Measurements from ENCODE around the gene RPS6KA2.

RPS6KA2 gene

GRCh38 chr6:166487148-166487547, 139.9 kb downstream of the RPS6KA2 start:
- no peak for DNase-seq (ENCODE audit: low read depth)

GRCh38 chr6:166486536-166486880, 140.5 kb downstream of the RPS6KA2 start:
- DNase-seq (ENCODE audit: low read depth) = no peak

GRCh38 chr6:166485651-166486535, 141.2 kb downstream of the RPS6KA2 start:
- no peak for DNase-seq (ENCODE audit: low read depth)

- DNase-seq (ENCODE audit: low read depth) = no peak
Observed at GRCh38 chr6:166484863-166485262, 142.2 kb downstream of the RPS6KA2 start.

- DNase-seq (ENCODE audit: low read depth) = no peak
Observed at GRCh38 chr6:166483573-166484250, 143.3 kb downstream of the RPS6KA2 start.

GRCh38 chr6:166483026-166483425, 144.0 kb downstream of the RPS6KA2 start:
- no peak for DNase-seq (ENCODE audit: low read depth)

- DNase-seq (ENCODE audit: low read depth) = no peak
Observed at GRCh38 chr6:166478782-166479592, 148.1 kb downstream of the RPS6KA2 start.

- DNase-seq (ENCODE audit: low read depth) = no peak
Observed at GRCh38 chr6:166477647-166478365, 149.2 kb downstream of the RPS6KA2 start.

- no peak for DNase-seq (ENCODE audit: low read depth)
Observed at GRCh38 chr6:166476634-166477215, 150.3 kb downstream of the RPS6KA2 start.

GRCh38 chr6:166476061-166476591, 150.9 kb downstream of the RPS6KA2 start:
- no peak for DNase-seq (ENCODE audit: low read depth)

GRCh38 chr6:166474721-166475565, 152.1 kb downstream of the RPS6KA2 start:
- DNase-seq (ENCODE audit: low read depth) = no peak

GRCh38 chr6:166473886-166474571, 153.0 kb downstream of the RPS6KA2 start:
- DNase-seq (ENCODE audit: low read depth) = no peak

GRCh38 chr6:166472636-166473035, 154.4 kb downstream of the RPS6KA2 start:
- DNase-seq (ENCODE audit: low read depth) = no peak

GRCh38 chr6:166471797-166472260, 155.2 kb downstream of the RPS6KA2 start:
- no peak for DNase-seq (ENCODE audit: low read depth)

GRCh38 chr6:166470863-166471410, 156.1 kb downstream of the RPS6KA2 start:
- no peak for DNase-seq (ENCODE audit: low read depth)

- no peak for DNase-seq (ENCODE audit: low read depth)
Observed at GRCh38 chr6:166470029-166470862, 156.8 kb downstream of the RPS6KA2 start.

GRCh38 chr6:166469426-166469961, 157.6 kb downstream of the RPS6KA2 start:
- DNase-seq (ENCODE audit: low read depth) = no peak

GRCh38 chr6:166467436-166468000, 159.5 kb downstream of the RPS6KA2 start:
- no peak for DNase-seq (ENCODE audit: low read depth)

All from stimulated activated CD8-positive, alpha-beta memory T cell treated with anti-CD3 and anti-CD28 coated beads, Interleukin-12 subunit alpha, Interleukin-12 subunit beta, amount 100 ng/mL, for 1 hour (primary cell).